Measurements from ENCODE around the gene CBX7. TPM values are rescaled to one million over a fixed set of nuclear protein-coding genes. Genes with fewer than 3 reads are reported as not detected.

Gene CBX7
- total RNA-seq, 4 donors from 2014 or later, result 4.7 to 56.1 (median 19.5) TPM

DNA sequence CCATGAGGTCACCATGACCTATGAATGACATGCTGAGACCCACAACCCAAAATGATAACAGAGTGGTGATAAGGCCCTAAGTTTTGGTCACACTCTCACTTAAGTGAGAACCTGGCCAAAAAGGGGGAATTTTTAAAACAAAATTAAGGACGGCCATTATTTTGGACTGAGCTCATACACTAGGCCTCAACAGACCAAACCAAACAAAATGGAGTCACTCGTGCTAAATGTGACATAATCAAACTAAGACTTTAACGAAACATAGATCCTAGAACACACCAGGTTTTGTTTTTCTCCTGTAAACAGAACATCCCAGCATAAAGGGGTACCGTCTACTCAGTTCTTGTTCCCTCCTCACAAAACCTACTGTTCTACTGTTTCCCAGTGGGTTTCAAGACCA is 44.0 kb downstream of the CBX7 start:
- no peak for DNase-seq
- WGBS, 2 donors, result 91 to 93% methylated on average over 4 of the region's 4 CpGs
- peaks cover 0 to 16% (median 0%) of the 10 kb centered on the region in 3 donors for H3K4me1 ChIP-seq
- H3K36me3 ChIP-seq, result no peaks in the 10 kb centered on the region
- H3K9me3 ChIP-seq, result no peaks in the 10 kb centered on the region
- intact Hi-C loops (cut with DNase I), result no loop called here
- H3K27me3 ChIP-seq, result peaks cover 0 to 5% (median 0%) of the 10 kb centered on the region in 4 donors
- H3K4me3 ChIP-seq, result no peak overlapping the region
- no peak for TF ChIP-seq POLR2A (IDR thresholded peaks at IDR 0.05)
- TF ChIP-seq, protein P1, sequence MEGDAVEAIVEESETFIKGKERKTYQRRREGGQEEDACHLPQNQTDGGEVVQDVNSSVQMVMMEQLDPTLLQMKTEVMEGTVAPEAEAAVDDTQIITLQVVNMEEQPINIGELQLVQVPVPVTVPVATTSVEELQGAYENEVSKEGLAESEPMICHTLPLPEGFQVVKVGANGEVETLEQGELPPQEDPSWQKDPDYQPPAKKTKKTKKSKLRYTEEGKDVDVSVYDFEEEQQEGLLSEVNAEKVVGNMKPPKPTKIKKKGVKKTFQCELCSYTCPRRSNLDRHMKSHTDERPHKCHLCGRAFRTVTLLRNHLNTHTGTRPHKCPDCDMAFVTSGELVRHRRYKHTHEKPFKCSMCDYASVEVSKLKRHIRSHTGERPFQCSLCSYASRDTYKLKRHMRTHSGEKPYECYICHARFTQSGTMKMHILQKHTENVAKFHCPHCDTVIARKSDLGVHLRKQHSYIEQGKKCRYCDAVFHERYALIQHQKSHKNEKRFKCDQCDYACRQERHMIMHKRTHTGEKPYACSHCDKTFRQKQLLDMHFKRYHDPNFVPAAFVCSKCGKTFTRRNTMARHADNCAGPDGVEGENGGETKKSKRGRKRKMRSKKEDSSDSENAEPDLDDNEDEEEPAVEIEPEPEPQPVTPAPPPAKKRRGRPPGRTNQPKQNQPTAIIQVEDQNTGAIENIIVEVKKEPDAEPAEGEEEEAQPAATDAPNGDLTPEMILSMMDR (IDR thresholded peaks at IDR 0.05), result no peak
- no peak overlapping the region for H3K27ac ChIP-seq

DNA sequence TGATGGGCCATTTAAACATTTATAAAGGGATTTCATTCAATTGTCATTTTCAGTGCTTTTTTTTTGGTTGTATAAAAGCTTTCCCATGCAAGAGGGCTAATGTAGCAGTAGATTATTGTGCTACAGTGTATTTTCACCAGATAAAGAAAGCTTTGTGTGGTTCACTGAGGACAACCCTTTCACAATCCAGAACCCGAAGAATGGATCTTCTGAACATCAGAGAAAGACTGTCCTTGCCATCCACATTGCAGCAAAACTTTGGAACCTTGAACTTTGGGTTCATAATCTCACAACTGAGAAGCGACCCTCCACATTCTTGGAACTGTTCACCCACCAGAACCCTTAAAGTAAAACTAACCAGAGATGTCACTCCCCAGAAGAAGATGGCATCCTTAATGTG is 46.2 kb downstream of the CBX7 start:
- WGBS, 2 donors, result 78 to 80% methylated on average over 2 of the region's 2 CpGs

DNA sequence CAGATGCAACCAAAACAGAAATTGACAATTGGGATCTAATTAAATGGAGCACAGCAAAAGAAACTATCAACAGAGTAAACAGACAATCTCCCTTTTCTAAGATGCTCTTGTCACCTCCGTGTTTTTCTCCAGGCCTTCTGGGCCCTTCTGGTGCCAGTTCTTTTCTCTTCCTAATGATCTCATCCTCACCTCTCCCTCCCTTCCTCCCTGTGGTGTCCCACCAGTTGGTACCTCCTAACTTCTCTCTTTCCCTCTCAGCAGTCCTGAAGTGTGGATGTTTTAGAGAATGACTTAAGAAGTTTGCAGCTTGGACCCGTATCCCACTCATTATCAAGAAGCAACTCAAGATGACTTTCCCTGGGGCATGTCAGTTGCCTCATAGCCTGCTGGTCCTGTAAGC is 49.0 kb downstream of the CBX7 start:
- H3K36me3 ChIP-seq, result no peaks in the 10 kb centered on the region
- no peaks in the 10 kb centered on the region for H3K9me3 ChIP-seq
- no peak overlapping the region for H3K27ac ChIP-seq
- H3K27me3 ChIP-seq, result no peaks in the 10 kb centered on the region
- intact Hi-C loops (cut with DNase I), result no loop called here
- WGBS, 2 donors, result 65 to 74% methylated on average over 2 of the region's 2 CpGs
- DNase-seq, result no peak
- TF ChIP-seq, protein P1 (IDR thresholded peaks at IDR 0.05), result no peak
- TF ChIP-seq POLR2A (IDR thresholded peaks at IDR 0.05), result no peak
- H3K4me3 ChIP-seq, result no peak overlapping the region
- peaks cover 0 to 16% (median 6%) of the 10 kb centered on the region in 3 donors for H3K4me1 ChIP-seq

More for the DNA sequence above, 46.2 kb downstream of the CBX7 start:
- H3K4me3 ChIP-seq, result no peak overlapping the region
- TF ChIP-seq, protein P1 (IDR thresholded peaks at IDR 0.05), result no peak
- no peak for TF ChIP-seq POLR2A (IDR thresholded peaks at IDR 0.05)
- H3K27me3 ChIP-seq, result no peaks in the 10 kb centered on the region
- peaks cover 0 to 10% (median 0%) of the 10 kb centered on the region in 3 donors for H3K4me1 ChIP-seq
- H3K9me3 ChIP-seq, result no peaks in the 10 kb centered on the region
- no peak for DNase-seq
- intact Hi-C loops (cut with DNase I), result no loop called here
- no peaks in the 10 kb centered on the region for H3K36me3 ChIP-seq
- no peak overlapping the region for H3K27ac ChIP-seq

DNA sequence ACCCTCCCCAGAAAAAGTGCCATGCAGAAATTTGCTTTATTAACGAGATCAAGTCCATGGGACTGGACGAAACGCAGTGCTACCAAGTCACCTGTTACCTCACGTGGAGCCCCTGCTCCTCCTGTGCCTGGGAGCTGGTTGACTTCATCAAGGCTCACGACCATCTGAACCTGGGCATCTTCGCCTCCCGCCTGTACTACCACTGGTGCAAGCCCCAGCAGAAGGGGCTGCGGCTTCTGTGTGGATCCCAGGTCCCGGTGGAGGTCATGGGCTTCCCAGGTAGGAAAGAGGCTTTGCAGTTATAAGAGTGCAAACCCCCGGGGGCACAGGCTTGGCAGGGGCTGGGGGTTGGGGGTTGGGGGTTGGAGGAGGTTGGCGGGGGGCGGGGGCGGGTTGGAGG is 51.3 kb downstream of the CBX7 start:
- 81 to 82% methylated on average over 3 to 5 of the region's 13 CpGs for WGBS, 2 donors
- no peak for DNase-seq
- Histone ChIP-seq H3K4me1 (peaks cover 11 to 39% (median 22%) of the 10 kb centered on the region in 3 donors), H3K36me3 (no peaks in the 10 kb centered on the region), H3K4me3 (no peak overlapping the region), H3K27ac (no peak overlapping the region), H3K27me3 (no peaks in the 10 kb centered on the region), H3K9me3 (no peaks in the 10 kb centered on the region)
- no peak for TF ChIP-seq POLR2A (IDR thresholded peaks at IDR 0.05)
- TF ChIP-seq, protein P1 (IDR thresholded peaks at IDR 0.05), result no peak
- intact Hi-C loops (cut with DNase I), result no loop called here

DNA sequence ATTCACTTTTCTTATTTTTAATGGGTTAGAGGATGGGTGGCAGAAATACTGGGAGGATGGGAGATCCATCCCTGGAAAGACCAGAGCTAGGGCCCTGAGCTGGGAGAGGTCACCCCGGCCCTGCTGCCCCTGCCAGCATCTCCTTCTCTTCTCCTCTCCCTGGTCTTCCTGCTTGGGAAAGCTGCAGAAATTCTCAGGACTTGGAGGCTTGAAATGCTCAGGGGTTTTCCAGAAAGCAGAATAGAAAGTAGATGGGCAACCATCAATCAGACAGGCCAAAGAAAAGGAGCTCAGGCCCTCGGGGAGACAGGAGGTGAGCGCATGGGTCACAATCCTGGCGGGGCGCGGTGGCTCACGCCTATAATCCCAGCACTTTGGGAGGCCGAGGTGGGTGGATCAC is 53.9 kb downstream of the CBX7 start:
- Histone ChIP-seq H3K27ac (peak overlapping the region in 1 of 4 donors; percentile 71), H3K27me3 (no peaks in the 10 kb centered on the region), H3K4me1 (peaks cover 11 to 46% (median 22%) of the 10 kb centered on the region in 3 donors), H3K9me3 (no peaks in the 10 kb centered on the region), H3K36me3 (no peaks in the 10 kb centered on the region), H3K4me3 (no peak overlapping the region)
- TF ChIP-seq, protein P1 (IDR thresholded peaks at IDR 0.05), result no peak
- no peak for TF ChIP-seq POLR2A (IDR thresholded peaks at IDR 0.05)
- no peak for DNase-seq
- intact Hi-C loops (cut with DNase I), result no loop called here
- WGBS, 2 donors, result 64 to 66% methylated on average over 5 to 8 of the region's 8 CpGs

Data from esophagus squamous epithelium (tissue), 5 donors.